Measurements from ENCODE around the gene SGIP1.

The SGIP1 gene

DNA sequence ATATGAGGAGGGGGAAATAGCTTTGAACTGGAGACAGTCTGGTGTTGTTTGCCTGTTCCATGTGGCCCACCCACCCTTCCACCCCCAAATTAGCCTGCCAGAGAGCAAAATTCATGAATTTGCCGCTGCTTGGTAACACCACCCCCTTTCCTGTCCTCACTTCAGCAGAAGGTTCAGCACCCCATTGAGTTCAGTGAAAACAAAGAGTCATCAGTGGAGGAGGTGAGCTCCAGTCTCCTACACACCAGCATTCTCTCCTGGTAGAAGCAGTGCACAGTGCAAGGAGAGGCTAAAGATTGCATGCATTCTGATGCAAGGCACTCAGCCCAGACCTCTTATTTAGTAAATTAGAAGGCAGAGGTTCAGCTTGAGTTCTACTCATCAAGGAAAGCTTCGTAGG, 118.6 kb downstream of the SGIP1 start:
- H3K4me3 ChIP-seq (replicated peaks; ENCODE audit: low read depth, low read length): no peak overlapping the region
- peak; percentile 46 for DNase-seq (ENCODE audit: low read depth)
- TF ChIP-seq, protein P1, sequence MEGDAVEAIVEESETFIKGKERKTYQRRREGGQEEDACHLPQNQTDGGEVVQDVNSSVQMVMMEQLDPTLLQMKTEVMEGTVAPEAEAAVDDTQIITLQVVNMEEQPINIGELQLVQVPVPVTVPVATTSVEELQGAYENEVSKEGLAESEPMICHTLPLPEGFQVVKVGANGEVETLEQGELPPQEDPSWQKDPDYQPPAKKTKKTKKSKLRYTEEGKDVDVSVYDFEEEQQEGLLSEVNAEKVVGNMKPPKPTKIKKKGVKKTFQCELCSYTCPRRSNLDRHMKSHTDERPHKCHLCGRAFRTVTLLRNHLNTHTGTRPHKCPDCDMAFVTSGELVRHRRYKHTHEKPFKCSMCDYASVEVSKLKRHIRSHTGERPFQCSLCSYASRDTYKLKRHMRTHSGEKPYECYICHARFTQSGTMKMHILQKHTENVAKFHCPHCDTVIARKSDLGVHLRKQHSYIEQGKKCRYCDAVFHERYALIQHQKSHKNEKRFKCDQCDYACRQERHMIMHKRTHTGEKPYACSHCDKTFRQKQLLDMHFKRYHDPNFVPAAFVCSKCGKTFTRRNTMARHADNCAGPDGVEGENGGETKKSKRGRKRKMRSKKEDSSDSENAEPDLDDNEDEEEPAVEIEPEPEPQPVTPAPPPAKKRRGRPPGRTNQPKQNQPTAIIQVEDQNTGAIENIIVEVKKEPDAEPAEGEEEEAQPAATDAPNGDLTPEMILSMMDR (IDR thresholded peaks at IDR 0.05; ENCODE audit: low read length, missing control alignments): peak; percentile 2

DNA sequence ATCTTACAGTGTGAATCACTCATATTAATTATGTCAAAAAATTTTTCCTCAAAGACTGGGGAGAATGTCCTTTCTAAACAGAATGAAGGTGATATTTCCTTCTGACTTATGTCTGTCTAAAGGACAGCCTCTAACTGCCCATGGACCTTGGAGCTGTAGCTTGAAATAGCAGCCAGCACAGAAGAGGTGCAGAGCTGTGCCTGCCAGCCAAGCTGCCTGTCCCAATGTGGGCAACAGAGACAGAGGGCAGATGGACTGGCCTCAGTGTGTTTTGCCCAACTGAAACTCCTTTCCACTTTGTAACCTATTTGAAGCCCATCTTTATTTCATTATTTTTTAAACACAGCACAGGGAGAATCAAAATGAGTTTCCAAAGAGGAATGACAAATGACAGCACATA, 120.7 kb downstream of the SGIP1 start:
- no peak overlapping the region for H3K4me3 ChIP-seq (replicated peaks; ENCODE audit: low read depth, low read length)
- DNase-seq (ENCODE audit: low read depth): no peak
- TF ChIP-seq, protein P1 (IDR thresholded peaks at IDR 0.05; ENCODE audit: low read length, missing control alignments): no peak

DNA sequence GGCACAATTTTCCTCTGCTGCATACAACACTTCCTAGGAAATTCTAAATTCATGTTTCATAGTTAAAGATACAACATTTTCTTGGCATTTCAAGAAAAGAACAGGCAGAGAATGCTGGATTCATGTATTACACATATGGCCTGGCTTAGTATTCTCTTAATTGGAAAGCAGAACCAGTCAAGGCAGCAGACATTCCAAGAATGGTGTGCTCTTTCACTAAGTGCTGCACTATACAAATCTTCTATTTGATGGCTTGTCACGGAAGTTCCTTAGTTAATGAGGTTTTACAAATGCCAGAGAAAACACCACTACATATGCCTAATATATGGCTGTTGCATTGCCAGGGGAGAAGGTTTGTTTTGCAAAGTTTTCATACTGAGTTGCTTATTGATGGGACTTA, 137.5 kb downstream of the SGIP1 start:
- DNase-seq (ENCODE audit: low read depth): no peak
- no peak overlapping the region for H3K4me3 ChIP-seq (replicated peaks; ENCODE audit: low read depth, low read length)
- TF ChIP-seq, protein P1 (IDR thresholded peaks at IDR 0.05; ENCODE audit: low read length, missing control alignments): no peak

DNA sequence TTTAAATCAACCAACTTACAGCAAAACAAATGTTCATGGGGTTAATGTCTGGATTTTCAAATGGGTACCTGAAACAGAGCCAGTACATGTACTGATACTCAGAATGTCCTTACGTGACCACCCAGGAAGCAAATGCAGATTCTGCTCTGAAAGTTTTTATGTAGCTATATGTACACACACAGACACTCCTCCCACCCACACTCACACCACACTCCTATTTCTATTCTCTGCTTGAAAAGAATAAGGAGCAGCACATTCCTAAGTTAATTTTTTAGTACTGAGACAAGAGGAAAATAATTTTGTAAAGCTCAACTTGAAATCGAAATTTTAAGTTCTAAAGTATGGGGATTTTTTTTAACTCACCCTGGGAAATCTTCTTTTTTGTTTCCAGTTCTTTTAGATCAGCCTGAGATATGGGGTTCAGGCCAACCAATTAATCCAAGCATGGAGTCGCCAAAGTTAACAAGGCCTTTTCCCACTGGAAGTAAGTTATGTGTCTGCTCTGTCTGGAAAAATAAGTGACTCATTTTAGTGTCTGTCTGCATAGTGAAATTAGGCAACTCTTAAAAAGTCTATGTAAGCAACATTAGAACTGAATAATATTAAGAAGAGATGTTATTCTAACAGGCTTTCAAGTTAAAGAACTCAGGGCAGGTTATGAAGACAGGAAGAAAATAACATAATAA, 142.8 kb downstream of the SGIP1 start:
- TF ChIP-seq, protein P1 (IDR thresholded peaks at IDR 0.05; ENCODE audit: low read length, missing control alignments): no peak
- peak; percentile 83 for DNase-seq (ENCODE audit: low read depth)
- H3K4me3 ChIP-seq (replicated peaks; ENCODE audit: low read depth, low read length): no peak overlapping the region

DNA sequence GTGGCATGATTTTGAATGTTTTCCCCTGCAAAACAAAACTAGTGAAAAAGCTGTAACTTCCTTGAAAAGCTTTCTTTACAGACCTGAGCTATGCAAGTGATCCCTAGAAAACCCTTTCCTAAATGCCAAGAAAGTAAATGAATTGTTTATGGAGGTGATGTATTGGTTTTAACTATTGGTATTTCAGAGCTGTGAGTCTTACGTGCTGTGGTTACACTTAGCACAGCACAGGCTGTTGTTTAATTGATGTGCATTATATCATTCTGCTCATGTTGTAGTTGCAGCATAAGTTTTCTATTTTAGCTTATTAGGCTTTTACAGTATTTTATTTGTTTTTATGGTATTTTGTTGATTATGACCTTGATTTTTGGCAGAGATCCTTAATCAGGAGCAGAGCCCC, 144.2 kb downstream of the SGIP1 start:
- no peak for DNase-seq (ENCODE audit: low read depth)
- TF ChIP-seq, protein P1 (IDR thresholded peaks at IDR 0.05; ENCODE audit: low read length, missing control alignments): no peak

DNA sequence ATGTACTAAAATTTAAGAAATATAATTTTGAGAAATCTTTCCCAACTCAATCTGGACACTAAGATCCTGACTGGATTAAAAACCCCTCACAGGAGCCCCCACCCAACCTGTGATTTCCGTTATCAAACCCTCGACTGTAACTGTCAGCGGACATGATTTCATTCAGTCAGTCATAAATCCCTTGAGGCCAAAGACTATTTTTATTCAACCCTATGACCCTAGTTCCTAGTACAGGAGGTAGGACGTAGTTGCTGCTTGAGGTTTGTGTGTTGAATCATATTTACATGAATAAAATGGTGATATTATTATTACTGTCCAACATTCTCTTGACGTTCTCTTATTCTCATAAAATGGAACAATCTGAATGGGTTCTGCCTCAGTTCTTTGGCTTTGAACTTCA, 145.2 kb downstream of the SGIP1 start:
- TF ChIP-seq, protein P1 (IDR thresholded peaks at IDR 0.05; ENCODE audit: low read length, missing control alignments): no peak
- H3K4me3 ChIP-seq (replicated peaks; ENCODE audit: low read depth, low read length): no peak overlapping the region
- no peak for DNase-seq (ENCODE audit: low read depth)

More for the DNA sequence above, 144.2 kb downstream of the SGIP1 start:
- H3K4me3 ChIP-seq (replicated peaks; ENCODE audit: low read depth, low read length): no peak overlapping the region

DNA sequence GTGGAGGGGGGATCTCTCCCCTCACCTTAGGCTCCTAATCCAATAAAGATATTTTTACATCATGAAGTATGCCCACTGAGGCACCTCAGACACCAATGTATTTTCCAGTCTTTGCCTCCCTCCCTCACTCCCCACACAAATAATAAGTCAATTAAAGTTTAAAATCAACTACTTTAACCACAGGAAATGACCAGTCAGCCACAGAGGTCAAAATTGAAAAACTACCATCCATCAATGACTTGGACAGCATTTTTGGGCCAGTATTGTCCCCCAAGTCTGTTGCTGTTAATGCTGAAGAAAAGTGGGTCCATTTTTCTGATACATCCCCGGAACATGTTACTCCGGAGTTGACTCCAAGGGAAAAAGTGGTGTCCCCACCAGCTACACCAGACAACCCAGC, 147.7 kb downstream of the SGIP1 start:
- TF ChIP-seq, protein P1 (IDR thresholded peaks at IDR 0.05; ENCODE audit: low read length, missing control alignments): no peak
- no peak overlapping the region for H3K4me3 ChIP-seq (replicated peaks; ENCODE audit: low read depth, low read length)
- DNase-seq (ENCODE audit: low read depth): no peak

Data from fibroblast of pulmonary artery (primary cell).